HEK293 (cell line): ENCODE measurements around the gene MAGEH1.
A peak's percentile ranks its signal among the peaks of the same experiment; 100 is the strongest.

Source experiments
- ELK4 ChIP-seq: IDR thresholded peaks from 2 replicates; pipeline ENCODE4 v1.6.1; 2011; ENCODE audit warnings: mild to moderate bottlenecking, low read depth, low read length, borderline replicate concordance
- GLIS1 ChIP-seq: fragments of 450-650 bp; formaldehyde crosslinking; IDR thresholded peaks from 2 replicates; pipeline ENCODE4 v1.5.1; 2016; ENCODE audit warnings: missing biosample characterization, missing genetic modification characterization
- OSR2 ChIP-seq: fragments of 450-650 bp; formaldehyde crosslinking; IDR thresholded peaks from 2 replicates; pipeline ENCODE4 v1.5.1; 2016; ENCODE audit warnings: missing biosample characterization, missing genetic modification characterization
- SETDB1 ChIP-seq: IDR thresholded peaks from one replicate; pipeline ENCODE4 v1.6.1; 2017; ENCODE audit warnings: mild to moderate bottlenecking, low read length, moderate library complexity, mixed read lengths; ENCODE audit not compliant: insufficient read length
- SP2 ChIP-seq: fragments of 450-650 bp; formaldehyde crosslinking; IDR thresholded peaks from 2 replicates; pipeline ENCODE4 v1.5.1; 2016; ENCODE audit warnings: missing biosample characterization, missing genetic modification characterization
- SP3 ChIP-seq: fragments of 450-650 bp; formaldehyde crosslinking; IDR thresholded peaks from 2 replicates; pipeline ENCODE4 v1.5.1; 2016; ENCODE audit warnings: missing biosample characterization, missing genetic modification characterization
- ZBTB11 ChIP-seq: fragments of 450-650 bp; formaldehyde crosslinking; conservative IDR thresholded peaks from 2 replicates; pipeline ENCODE4 v1.5.1; 2016; ENCODE audit warnings: low read depth, missing biosample characterization, missing genetic modification characterization
- ZBTB21 ChIP-seq: fragments of 450-650 bp; formaldehyde crosslinking; IDR thresholded peaks from 2 replicates; pipeline ENCODE4 v1.5.1; 2017; ENCODE audit warnings: missing biosample characterization, missing genetic modification characterization
- ZBTB26 ChIP-seq: fragments of 450-650 bp; formaldehyde crosslinking; optimal IDR thresholded peaks from 2 replicates; pipeline ENCODE3; 2016; ENCODE audit warnings: missing biosample characterization, mild to moderate bottlenecking, missing genetic modification characterization
- ZEB2 ChIP-seq: fragments of 450-650 bp; formaldehyde crosslinking; IDR thresholded peaks from 2 replicates; pipeline ENCODE4 v1.5.1; 2016; ENCODE audit warnings: missing biosample characterization, missing genetic modification characterization
- ZIC2 ChIP-seq: fragments of 450-650 bp; formaldehyde crosslinking; IDR thresholded peaks from 2 replicates; pipeline ENCODE4 v1.5.1; 2016; ENCODE audit warnings: missing biosample characterization, missing genetic modification characterization
- ZNF112 ChIP-seq: fragments of 450-650 bp; formaldehyde crosslinking; IDR thresholded peaks from 2 replicates; pipeline ENCODE4 v1.5.0; 2017; ENCODE audit warnings: missing biosample characterization, missing genetic modification characterization
- ZNF114 ChIP-seq: fragments of 450-650 bp; formaldehyde crosslinking; IDR thresholded peaks from 2 replicates; pipeline ENCODE4 v1.5.0; 2017; ENCODE audit warnings: missing biosample characterization, missing genetic modification characterization
- ZNF146 ChIP-seq: fragments of 450-650 bp; formaldehyde crosslinking; IDR thresholded peaks from 2 replicates; pipeline ENCODE4 v1.5.1; 2016; ENCODE audit warnings: missing biosample characterization, missing genetic modification characterization
- ZNF23 ChIP-seq: fragments of 450-650 bp; formaldehyde crosslinking; IDR thresholded peaks from 2 replicates; pipeline ENCODE4 v1.5.1; 2016; ENCODE audit warnings: missing biosample characterization, missing genetic modification characterization, borderline replicate concordance
- ZNF239 ChIP-seq: fragments of 450-650 bp; formaldehyde crosslinking; IDR thresholded peaks from 2 replicates; pipeline ENCODE4 v1.5.1; 2016; ENCODE audit warnings: missing biosample characterization, missing genetic modification characterization
- ZNF24 ChIP-seq: fragments of 450-650 bp; formaldehyde crosslinking; IDR thresholded peaks from 2 replicates; pipeline ENCODE4 v1.5.1; 2016; ENCODE audit warnings: missing biosample characterization, missing genetic modification characterization
- ZNF274 ChIP-seq, 2 experiments: fragments of 200-500 bp in 1 of 2; fragments of 450-650 bp in 1 of 2; sonication (Bioruptor generic) in 1 of 2; formaldehyde crosslinking in 1 of 2; IDR thresholded peaks; 2 replicates each; pipeline versions ENCODE4 v1.5.1 to v1.6.1; 2014 to 2016; ENCODE audit warnings: borderline replicate concordance in 1 of 2, inconsistent platforms in 1 of 2, low read length in 1 of 2, missing biosample characterization in 1 of 2, missing genetic modification characterization in 1 of 2
- ZNF292 ChIP-seq: fragments of 450-650 bp; formaldehyde crosslinking; IDR thresholded peaks from 2 replicates; pipeline ENCODE4 v1.5.1; 2016; ENCODE audit warnings: low read depth, missing biosample characterization, missing genetic modification characterization, borderline replicate concordance
- ZNF394 ChIP-seq: fragments of 450-650 bp; formaldehyde crosslinking; IDR thresholded peaks from 2 replicates; pipeline ENCODE4 v1.5.1; 2016; ENCODE audit warnings: missing biosample characterization, missing genetic modification characterization, mild to moderate bottlenecking, moderate library complexity, borderline replicate concordance
- ZNF473 ChIP-seq: fragments of 450-650 bp; formaldehyde crosslinking; IDR thresholded peaks from 2 replicates; pipeline ENCODE4 v1.5.1; 2017; ENCODE audit warnings: missing biosample characterization, missing genetic modification characterization
- ZNF521 ChIP-seq: fragments of 450-650 bp; formaldehyde crosslinking; IDR thresholded peaks from 2 replicates; pipeline ENCODE4 v1.5.1; 2017; ENCODE audit warnings: missing biosample characterization, mild to moderate bottlenecking, missing genetic modification characterization
- ZNF558 ChIP-seq: fragments of 450-650 bp; formaldehyde crosslinking; IDR thresholded peaks from 2 replicates; pipeline ENCODE4 v1.5.1; 2016; ENCODE audit warnings: missing biosample characterization, missing genetic modification characterization
- ZNF600 ChIP-seq: fragments of 450-650 bp; formaldehyde crosslinking; IDR thresholded peaks from 2 replicates; pipeline ENCODE4 v1.5.1; 2016; ENCODE audit warnings: missing biosample characterization, missing genetic modification characterization
- ZNF629 ChIP-seq: fragments of 450-650 bp; formaldehyde crosslinking; IDR thresholded peaks from 2 replicates; pipeline ENCODE4 v1.5.1; 2017; ENCODE audit warnings: missing biosample characterization, missing genetic modification characterization
- ZNF664 ChIP-seq: fragments of 450-650 bp; formaldehyde crosslinking; IDR thresholded peaks from 2 replicates; pipeline ENCODE4 v1.5.1; 2016; ENCODE audit warnings: missing biosample characterization, missing genetic modification characterization
- ZNF670 ChIP-seq: fragments of 450-650 bp; formaldehyde crosslinking; IDR thresholded peaks from 2 replicates; pipeline ENCODE4 v1.5.1; 2016; ENCODE audit warnings: missing biosample characterization, missing genetic modification characterization, low read depth
- ZNF701 ChIP-seq: fragments of 450-650 bp; formaldehyde crosslinking; IDR thresholded peaks from 2 replicates; pipeline ENCODE4 v1.5.1; 2016; ENCODE audit warnings: missing biosample characterization, missing genetic modification characterization
- ZNF768 ChIP-seq: fragments of 450-650 bp; formaldehyde crosslinking; IDR thresholded peaks from 2 replicates; pipeline ENCODE4 v1.5.1; 2018; ENCODE audit warnings: missing biosample characterization, mild to moderate bottlenecking, missing genetic modification characterization
- ZNF837 ChIP-seq: fragments of 450-650 bp; formaldehyde crosslinking; IDR thresholded peaks from 2 replicates; pipeline ENCODE4 v1.5.1; 2016; ENCODE audit warnings: missing biosample characterization, missing genetic modification characterization

MAGEH1 gene

GRCh38 chrX:55489314-55490009 is 37.5 kb downstream of the MAGEH1 start, which contains the start of gene USP51 (continued):
- TF ChIP-seq ZNF629 (tag by site-specific recombination) (no peak), ZBTB21 (tag by site-specific recombination) (no peak), ZNF239 (tag by site-specific recombination) (no peak), ZNF473 (tag by site-specific recombination) (no peak), ZNF23 (tag by site-specific recombination) (no peak), ZNF24 (tag by site-specific recombination) (no peak), ZNF112 (no peak), ZNF521 (tag by site-specific recombination) (no peak), ZEB2 (tag by site-specific recombination) (no peak), ZNF274 (IDR thresholded peaks at IDR 0.05; ENCODE audit: low read length) (no peak), ZNF274 (tag by site-specific recombination; IDR thresholded peaks at IDR 0.05; ENCODE audit: borderline replicate concordance) (no peak), ZNF768 (tag by site-specific recombination) (no peak), GLIS1 (peak; percentile 55), ZNF670 (tag by site-specific recombination) (no peak), ZNF114 (tag by site-specific recombination) (no peak), ZBTB26 (no peak), SP2 (tag by site-specific recombination) (peak; percentile 45), ZNF837 (tag by site-specific recombination) (no peak), ZNF701 (tag by site-specific recombination) (no peak), ZNF292 (tag by site-specific recombination) (no peak), ZNF600 (tag by site-specific recombination) (no peak), SETDB1 (no peak), ZNF558 (tag by site-specific recombination) (no peak), ZNF664 (tag by site-specific recombination) (no peak), SP3 (tag by site-specific recombination) (no peak), ZIC2 (tag by site-specific recombination) (0 out of 2 replicates have a peak, but pooled peaks have one; percentile 8), ZNF394 (tag by site-specific recombination) (no peak), OSR2 (tag by site-specific recombination) (no peak), ELK4 (no peak), ZNF146 (no peak), ZBTB11 (peak; percentile 41)
